Measurements from ENCODE around the gene NUP210L.
A peak's percentile ranks its signal among the peaks of the same experiment; 100 is the strongest.

NUP210L gene

GRCh38 chr1:153963030-153963849 lies 191.6 kb downstream of the NUP210L start, which contains the start of gene SLC39A1:
Gene SLC39A1 (minus strand): TSS chr1:153963537. CDS start chr1:153962715, 822 bp downstream.
- DNase-seq, result peak; percentile 98

GRCh38 chr1:153962088-153963029 lies 192.5 kb downstream of the NUP210L start:
- no peak for DNase-seq

GRCh38 chr1:153961421-153961820 lies 193.5 kb downstream of the NUP210L start:
- DNase-seq, result no peak

GRCh38 chr1:153960206-153960605 lies 194.7 kb downstream of the NUP210L start:
- DNase-seq, result no peak

- DNase-seq, result no peak
Observed at GRCh38 chr1:153959454-153959853, 195.4 kb downstream of the NUP210L start.

GRCh38 chr1:153958961-153959260 lies 196.0 kb downstream of the NUP210L start:
- no peak for DNase-seq

- peak; percentile 99 for DNase-seq
Observed at GRCh38 chr1:153958111-153958960, 196.5 kb downstream of the NUP210L start, which contains the start of gene CRTC2. Gene CRTC2 (minus strand): TSS chr1:153958612. CDS start chr1:153958497, 115 bp downstream.

GRCh38 chr1:153957744-153958110 lies 197.1 kb downstream of the NUP210L start:
- no peak for DNase-seq

GRCh38 chr1:153956997-153957715 lies 197.7 kb downstream of the NUP210L start:
- DNase-seq, result no peak

GRCh38 chr1:153954826-153955225 lies 200.0 kb downstream of the NUP210L start:
- no peak for DNase-seq

GRCh38 chr1:153953859-153954365 lies 201.0 kb downstream of the NUP210L start:
- DNase-seq, result no peak

GRCh38 chr1:153951801-153952200 lies 203.1 kb downstream of the NUP210L start:
- no peak for DNase-seq

- DNase-seq, result no peak
Observed at GRCh38 chr1:153951183-153951582, 203.7 kb downstream of the NUP210L start.

- DNase-seq, result peak; percentile 69
Observed at GRCh38 chr1:153946622-153947241, 208.1 kb downstream of the NUP210L start, which contains the start of gene DENND4B. Gene DENND4B (minus strand): TSS chr1:153946718. CDS start chr1:153944374, 2,344 bp downstream.

- DNase-seq, result peak; percentile 47
Observed at GRCh38 chr1:153945795-153946621, 208.9 kb downstream of the NUP210L start.

GRCh38 chr1:153945131-153945794 lies 209.6 kb downstream of the NUP210L start:
- no peak for DNase-seq

GRCh38 chr1:153944827-153945117 lies 210.1 kb downstream of the NUP210L start:
- DNase-seq, result no peak

- DNase-seq, result no peak
Observed at GRCh38 chr1:153944005-153944826, 210.7 kb downstream of the NUP210L start.
